Prostate gland (tissue), 1 donor: ENCODE measurements around the gene ERVMER34-1.

Source experiments
- POLR2A ChIP-seq: fragments of 450-650 bp; IDR thresholded peaks from one replicate; pipeline ENCODE4 v1.6.1; 2016; ENCODE audit warnings: antibody characterized with exemption, mild to moderate bottlenecking
- POLR2AphosphoS5 ChIP-seq: sonication (generic); formaldehyde crosslinking; IDR thresholded peaks from one replicate; pipeline ENCODE4 v1.6.1; 2017; ENCODE audit warnings: antibody characterized with exemption

- no peak for TF ChIP-seq POLR2A
- no peak for TF ChIP-seq POLR2AphosphoS5
Observed at GRCh38 chr4:52789774-52790173, 38.5 kb upstream of the ERVMER34-1 start.
